Effector CD4-positive, alpha-beta T cell (primary cell): ENCODE measurements around the gene SYNPR.

Experiments
- DNase-seq: peaks from one replicate; pipeline ENCODE4 v3.0.0-alpha.2; 2020

SYNPR gene

GRCh38 chr3:63559884-63560283 lies 281.8 kb downstream of the SYNPR start:
- no peak for DNase-seq

GRCh38 chr3:63561879-63562278 lies 283.8 kb downstream of the SYNPR start:
- no peak for DNase-seq

GRCh38 chr3:63562323-63562722 lies 284.2 kb downstream of the SYNPR start:
- DNase-seq, result no peak

GRCh38 chr3:63563572-63563971 lies 285.5 kb downstream of the SYNPR start:
- no peak for DNase-seq

GRCh38 chr3:63565220-63565619 lies 287.1 kb downstream of the SYNPR start:
- DNase-seq, result no peak

GRCh38 chr3:63571682-63572081 lies 293.6 kb downstream of the SYNPR start:
- no peak for DNase-seq

- no peak for DNase-seq
Observed at GRCh38 chr3:63576846-63577245, 298.7 kb downstream of the SYNPR start.

GRCh38 chr3:63578858-63579257 lies 300.8 kb downstream of the SYNPR start:
- DNase-seq, result no peak

- no peak for DNase-seq
Observed at GRCh38 chr3:63580151-63580550, 302.0 kb downstream of the SYNPR start.

- DNase-seq, result no peak
Observed at GRCh38 chr3:63582943-63583500, 304.9 kb downstream of the SYNPR start.

GRCh38 chr3:63584681-63585080 lies 306.6 kb downstream of the SYNPR start:
- no peak for DNase-seq

GRCh38 chr3:63585927-63586326 lies 307.8 kb downstream of the SYNPR start:
- no peak for DNase-seq

GRCh38 chr3:63588895-63589294 lies 310.8 kb downstream of the SYNPR start:
- DNase-seq, result no peak

GRCh38 chr3:63593779-63594178 lies 315.7 kb downstream of the SYNPR start:
- DNase-seq, result no peak

GRCh38 chr3:63595221-63595620 lies 317.1 kb downstream of the SYNPR start:
- no peak for DNase-seq

GRCh38 chr3:63597019-63597418 lies 318.9 kb downstream of the SYNPR start:
- DNase-seq, result no peak

GRCh38 chr3:63607716-63608115 lies 329.6 kb downstream of the SYNPR start:
- no peak for DNase-seq

GRCh38 chr3:63609408-63609807 lies 331.3 kb downstream of the SYNPR start:
- no peak for DNase-seq

- DNase-seq, result no peak
Observed at GRCh38 chr3:63609834-63610233, 331.7 kb downstream of the SYNPR start.

GRCh38 chr3:63611382-63611781 lies 333.3 kb downstream of the SYNPR start:
- no peak for DNase-seq

GRCh38 chr3:63613561-63613960 lies 335.5 kb downstream of the SYNPR start:
- no peak for DNase-seq

- no peak for DNase-seq
Observed at GRCh38 chr3:63617391-63617790, 339.3 kb downstream of the SYNPR start.

GRCh38 chr3:63624941-63625560 lies 346.9 kb downstream of the SYNPR start:
- DNase-seq, result no peak

GRCh38 chr3:63631670-63632069 lies 353.6 kb downstream of the SYNPR start:
- no peak for DNase-seq

GRCh38 chr3:63635186-63635585 lies 357.1 kb downstream of the SYNPR start:
- DNase-seq, result no peak
